SK-N-SH treated with all-trans-retinoic acid at 6 μM for 48 hours (cell line): ENCODE results near the gene PACSIN2.

Experiments used
- ATAC-seq: fragments of 200-7000 bp; cut with Tn5 transposase; 3 replicates; pipeline ENCODE4 v1.9.1; 2020; ENCODE audit warnings: mild to moderate bottlenecking, moderate library complexity
- ARNTL ChIP-seq: fragments of 450-650 bp; formaldehyde crosslinking; IDR thresholded peaks from 2 replicates; pipeline ENCODE4 v1.5.0; 2020; ENCODE audit warnings: low read depth, mild to moderate bottlenecking, moderate library complexity, borderline replicate concordance
- BACH2 ChIP-seq: fragments of 250-450 bp; sonication (Bioruptor Pico); IDR thresholded peaks from 2 replicates; pipeline ENCODE4 v1.9.0; 2021; ENCODE audit warnings: mild to moderate bottlenecking, borderline replicate concordance
- CSDC2 ChIP-seq: fragments of 250-450 bp; sonication (Bioruptor Pico); IDR thresholded peaks from 2 replicates; pipeline ENCODE4 v1.5.0; 2020; ENCODE audit warnings: mild to moderate bottlenecking, moderate library complexity
- ESRRG ChIP-seq: fragments of 250-450 bp; sonication (Bioruptor Pico); IDR thresholded peaks from 2 replicates; pipeline ENCODE4 v1.6.1; 2021; ENCODE audit warnings: mild to moderate bottlenecking
- GLIS3 ChIP-seq: fragments of 250-450 bp; sonication (Bioruptor Pico); IDR thresholded peaks from 2 replicates; pipeline ENCODE4 v1.5.0; 2020; ENCODE audit warnings: mild to moderate bottlenecking, moderate library complexity
- ISL1 ChIP-seq: fragments of 250-450 bp; sonication (Bioruptor Pico); IDR thresholded peaks from 2 replicates; pipeline ENCODE4 v2.1.2; 2022; ENCODE audit warnings: mild to moderate bottlenecking, moderate library complexity
- OSR1 ChIP-seq: fragments of 250-450 bp; sonication (Bioruptor Pico); IDR thresholded peaks from 2 replicates; pipeline ENCODE4 v1.8.0; 2022; ENCODE audit warnings: moderate library complexity, mild to moderate bottlenecking, inconsistent platforms
- PPARA ChIP-seq: fragments of 250-450 bp; sonication (Bioruptor Pico); IDR thresholded peaks from 2 replicates; pipeline ENCODE4 v1.5.0; 2020; ENCODE audit warnings: mild to moderate bottlenecking, borderline replicate concordance
- RARB ChIP-seq: fragments of 250-450 bp; sonication (Bioruptor Pico); IDR thresholded peaks from 2 replicates; pipeline ENCODE4 v1.8.0; 2021; ENCODE audit warnings: mild to moderate bottlenecking, moderate library complexity
- SNAI2 ChIP-seq: fragments of 250-450 bp; sonication (Bioruptor Pico); IDR thresholded peaks from 2 replicates; pipeline ENCODE4 v1.5.0; 2020; ENCODE audit warnings: mild to moderate bottlenecking, moderate library complexity
- TCF4 ChIP-seq: fragments of 250-450 bp; sonication (Bioruptor Pico); IDR thresholded peaks from 2 replicates; pipeline ENCODE4 v1.8.0; 2021; ENCODE audit warnings: mild to moderate bottlenecking, moderate library complexity, borderline replicate concordance
- TOX ChIP-seq: fragments of 250-450 bp; sonication (Bioruptor Pico); IDR thresholded peaks from 2 replicates; pipeline ENCODE4 v1.8.0; 2021; ENCODE audit warnings: mild to moderate bottlenecking, moderate library complexity, borderline replicate concordance
- ZC3H10 ChIP-seq: fragments of 250-450 bp; sonication (Bioruptor Pico); IDR thresholded peaks from 2 replicates; pipeline ENCODE4 v1.5.1; 2021; ENCODE audit warnings: mild to moderate bottlenecking, moderate library complexity
- ZFP3 ChIP-seq: fragments of 250-450 bp; sonication (Bioruptor Pico); IDR thresholded peaks from 2 replicates; pipeline ENCODE4 v1.5.0; 2020; ENCODE audit warnings: mild to moderate bottlenecking, moderate library complexity
- ZFP30 ChIP-seq: fragments of 450-650 bp; formaldehyde crosslinking; IDR thresholded peaks from 2 replicates; pipeline ENCODE4 v1.5.0; 2022; ENCODE audit warnings: mild to moderate bottlenecking, moderate library complexity
- ZNF565 ChIP-seq: fragments of 450-650 bp; formaldehyde crosslinking; conservative IDR thresholded peaks from 2 replicates; pipeline ENCODE4 v1.5.0; 2020; ENCODE audit warnings: low read depth, mild to moderate bottlenecking, moderate library complexity
- ZNF8 ChIP-seq: fragments of 450-650 bp; formaldehyde crosslinking; IDR thresholded peaks from 2 replicates; pipeline ENCODE4 v1.5.0; 2020; ENCODE audit warnings: mild to moderate bottlenecking, moderate library complexity
- TF ChIP-seq, protein P1 (sequence below): fragments of 250-450 bp; sonication (Bioruptor Pico); IDR thresholded peaks from 2 replicates; pipeline ENCODE4 v1.8.0; 2020; ENCODE audit warnings: mild to moderate bottlenecking, moderate library complexity, borderline replicate concordance
- TF ChIP-seq, protein P2 (sequence below): fragments of 250-450 bp; sonication (Bioruptor Pico); IDR thresholded peaks from 2 replicates; pipeline ENCODE4 v1.8.0; 2021; ENCODE audit warnings: low read depth, mild to moderate bottlenecking, moderate library complexity, borderline replicate concordance
- TF ChIP-seq, protein P3 (sequence below): fragments of 250-450 bp; sonication (Bioruptor Pico); IDR thresholded peaks from 2 replicates; pipeline ENCODE4 v1.5.0; 2020; ENCODE audit warnings: mild to moderate bottlenecking, moderate library complexity
- TF ChIP-seq, protein P4 (sequence below): fragments of 250-450 bp; sonication (Bioruptor Pico); IDR thresholded peaks from 2 replicates; pipeline ENCODE4 v1.5.1; 2021; ENCODE audit warnings: mild to moderate bottlenecking, moderate library complexity

PACSIN2 gene

DNA sequence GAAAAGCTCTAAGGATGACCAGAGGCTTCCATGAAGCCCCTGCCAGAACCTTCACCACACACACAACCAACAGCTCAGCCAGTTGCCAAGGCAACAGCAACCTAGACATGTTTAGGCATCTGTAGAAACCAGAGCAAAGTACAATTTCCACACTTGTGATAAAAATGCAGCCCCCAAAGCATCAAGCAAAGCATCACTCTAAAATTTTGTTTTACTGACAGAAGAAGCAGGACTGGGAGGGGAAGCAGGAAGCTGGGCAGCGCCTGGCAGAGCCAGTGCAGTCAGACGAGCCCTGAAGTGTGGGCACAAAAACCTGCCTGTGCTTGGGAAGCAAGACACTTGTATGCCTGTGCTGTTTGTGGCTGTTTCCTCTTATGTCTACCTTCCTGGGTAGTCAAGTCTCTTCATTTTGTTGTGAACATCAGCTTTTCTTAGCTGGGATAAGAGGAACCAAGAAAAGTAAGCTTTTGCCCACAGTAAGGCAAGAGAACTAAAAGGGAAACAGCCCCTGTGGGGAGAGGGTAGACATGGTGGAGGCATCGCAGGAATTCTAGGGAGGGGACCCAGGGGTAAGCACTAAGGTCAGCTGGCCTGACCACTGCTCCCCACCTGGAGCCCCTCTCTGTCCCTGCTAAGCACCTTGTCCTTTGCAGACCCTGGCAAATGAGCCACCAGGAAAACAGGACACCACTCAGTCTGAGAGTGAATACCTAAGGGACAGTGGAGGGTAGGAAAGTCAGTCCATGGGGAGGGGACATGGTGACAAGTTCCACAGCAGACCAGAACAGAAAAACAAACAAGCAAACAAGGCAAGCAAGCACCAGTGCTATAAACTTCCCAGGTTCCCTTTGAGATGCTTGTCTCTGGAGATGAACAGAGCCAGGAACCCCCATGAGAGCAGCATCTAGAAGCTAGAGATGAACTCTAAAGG lies 13.4 kb downstream of the PACSIN2 start (continued):
- TF ChIP-seq, protein P1, sequence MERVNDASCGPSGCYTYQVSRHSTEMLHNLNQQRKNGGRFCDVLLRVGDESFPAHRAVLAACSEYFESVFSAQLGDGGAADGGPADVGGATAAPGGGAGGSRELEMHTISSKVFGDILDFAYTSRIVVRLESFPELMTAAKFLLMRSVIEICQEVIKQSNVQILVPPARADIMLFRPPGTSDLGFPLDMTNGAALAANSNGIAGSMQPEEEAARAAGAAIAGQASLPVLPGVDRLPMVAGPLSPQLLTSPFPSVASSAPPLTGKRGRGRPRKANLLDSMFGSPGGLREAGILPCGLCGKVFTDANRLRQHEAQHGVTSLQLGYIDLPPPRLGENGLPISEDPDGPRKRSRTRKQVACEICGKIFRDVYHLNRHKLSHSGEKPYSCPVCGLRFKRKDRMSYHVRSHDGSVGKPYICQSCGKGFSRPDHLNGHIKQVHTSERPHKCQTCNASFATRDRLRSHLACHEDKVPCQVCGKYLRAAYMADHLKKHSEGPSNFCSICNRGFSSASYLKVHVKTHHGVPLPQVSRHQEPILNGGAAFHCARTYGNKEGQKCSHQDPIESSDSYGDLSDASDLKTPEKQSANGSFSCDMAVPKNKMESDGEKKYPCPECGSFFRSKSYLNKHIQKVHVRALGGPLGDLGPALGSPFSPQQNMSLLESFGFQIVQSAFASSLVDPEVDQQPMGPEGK: no peak

DNA sequence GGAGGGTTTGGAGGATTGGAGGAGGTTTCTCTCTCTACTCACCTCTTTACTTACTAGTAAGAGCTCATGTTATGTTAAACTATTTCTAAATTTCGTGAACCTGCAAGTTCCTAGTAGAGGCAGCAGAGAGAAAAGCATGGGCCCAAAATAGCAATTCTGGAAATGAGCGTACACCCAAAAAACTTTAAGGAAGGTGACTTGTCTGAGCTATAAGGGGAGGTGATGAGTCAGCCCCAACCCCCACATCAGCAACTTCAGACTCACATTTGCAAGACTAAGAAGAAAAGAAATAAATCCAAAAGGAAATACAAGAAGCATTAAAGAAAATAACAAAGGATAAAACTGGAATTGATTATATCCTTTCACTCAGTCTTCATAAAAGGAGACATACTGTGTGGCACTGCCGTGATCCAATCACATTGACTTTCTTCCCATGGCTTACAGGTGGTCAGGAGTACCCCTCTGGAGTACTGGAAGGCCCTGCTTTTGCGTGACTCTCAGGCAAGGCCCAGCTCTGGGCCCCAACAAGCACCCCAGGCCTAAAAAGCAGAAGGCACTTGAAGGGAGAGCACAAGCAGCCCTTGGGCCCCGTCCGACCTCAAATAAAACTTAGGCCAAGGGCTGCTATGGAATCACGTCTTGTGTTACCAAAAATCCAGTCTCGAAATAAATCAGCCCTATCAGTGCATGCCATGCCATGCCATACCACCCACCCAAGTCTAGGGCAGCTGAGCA lies 14.3 kb downstream of the PACSIN2 start:
- TF ChIP-seq ZFP30 (no peak), PPARA (CRISPR knock-in tag) (no peak), ZNF8 (CRISPR knock-in tag) (no peak), ZNF565 (CRISPR knock-in tag) (no peak), ZC3H10 (CRISPR knock-in tag) (no peak), ZFP3 (no peak), RARB (CRISPR knock-in tag) (no peak), ARNTL (CRISPR knock-in tag) (no peak), TCF4 (CRISPR knock-in tag) (no peak), ISL1 (CRISPR knock-in tag) (no peak), CSDC2 (CRISPR knock-in tag) (no peak), GLIS3 (CRISPR knock-in tag) (no peak), TOX (CRISPR knock-in tag) (no peak), OSR1 (CRISPR knock-in tag) (no peak), SNAI2 (CRISPR knock-in tag) (no peak)
- TF ChIP-seq, protein P2, sequence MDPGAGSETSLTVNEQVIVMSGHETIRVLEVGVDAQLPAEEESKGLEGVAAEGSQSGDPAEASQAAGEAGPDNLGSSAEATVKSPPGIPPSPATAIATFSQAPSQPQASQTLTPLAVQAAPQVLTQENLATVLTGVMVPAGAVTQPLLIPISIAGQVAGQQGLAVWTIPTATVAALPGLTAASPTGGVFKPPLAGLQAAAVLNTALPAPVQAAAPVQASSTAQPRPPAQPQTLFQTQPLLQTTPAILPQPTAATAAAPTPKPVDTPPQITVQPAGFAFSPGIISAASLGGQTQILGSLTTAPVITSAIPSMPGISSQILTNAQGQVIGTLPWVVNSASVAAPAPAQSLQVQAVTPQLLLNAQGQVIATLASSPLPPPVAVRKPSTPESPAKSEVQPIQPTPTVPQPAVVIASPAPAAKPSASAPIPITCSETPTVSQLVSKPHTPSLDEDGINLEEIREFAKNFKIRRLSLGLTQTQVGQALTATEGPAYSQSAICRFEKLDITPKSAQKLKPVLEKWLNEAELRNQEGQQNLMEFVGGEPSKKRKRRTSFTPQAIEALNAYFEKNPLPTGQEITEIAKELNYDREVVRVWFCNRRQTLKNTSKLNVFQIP: no peak
- TF ChIP-seq, protein P3, sequence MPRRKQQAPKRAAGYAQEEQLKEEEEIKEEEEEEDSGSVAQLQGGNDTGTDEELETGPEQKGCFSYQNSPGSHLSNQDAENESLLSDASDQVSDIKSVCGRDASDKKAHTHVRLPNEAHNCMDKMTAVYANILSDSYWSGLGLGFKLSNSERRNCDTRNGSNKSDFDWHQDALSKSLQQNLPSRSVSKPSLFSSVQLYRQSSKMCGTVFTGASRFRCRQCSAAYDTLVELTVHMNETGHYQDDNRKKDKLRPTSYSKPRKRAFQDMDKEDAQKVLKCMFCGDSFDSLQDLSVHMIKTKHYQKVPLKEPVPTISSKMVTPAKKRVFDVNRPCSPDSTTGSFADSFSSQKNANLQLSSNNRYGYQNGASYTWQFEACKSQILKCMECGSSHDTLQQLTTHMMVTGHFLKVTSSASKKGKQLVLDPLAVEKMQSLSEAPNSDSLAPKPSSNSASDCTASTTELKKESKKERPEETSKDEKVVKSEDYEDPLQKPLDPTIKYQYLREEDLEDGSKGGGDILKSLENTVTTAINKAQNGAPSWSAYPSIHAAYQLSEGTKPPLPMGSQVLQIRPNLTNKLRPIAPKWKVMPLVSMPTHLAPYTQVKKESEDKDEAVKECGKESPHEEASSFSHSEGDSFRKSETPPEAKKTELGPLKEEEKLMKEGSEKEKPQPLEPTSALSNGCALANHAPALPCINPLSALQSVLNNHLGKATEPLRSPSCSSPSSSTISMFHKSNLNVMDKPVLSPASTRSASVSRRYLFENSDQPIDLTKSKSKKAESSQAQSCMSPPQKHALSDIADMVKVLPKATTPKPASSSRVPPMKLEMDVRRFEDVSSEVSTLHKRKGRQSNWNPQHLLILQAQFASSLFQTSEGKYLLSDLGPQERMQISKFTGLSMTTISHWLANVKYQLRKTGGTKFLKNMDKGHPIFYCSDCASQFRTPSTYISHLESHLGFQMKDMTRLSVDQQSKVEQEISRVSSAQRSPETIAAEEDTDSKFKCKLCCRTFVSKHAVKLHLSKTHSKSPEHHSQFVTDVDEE: no peak
- ATAC-seq: no peak

DNA sequence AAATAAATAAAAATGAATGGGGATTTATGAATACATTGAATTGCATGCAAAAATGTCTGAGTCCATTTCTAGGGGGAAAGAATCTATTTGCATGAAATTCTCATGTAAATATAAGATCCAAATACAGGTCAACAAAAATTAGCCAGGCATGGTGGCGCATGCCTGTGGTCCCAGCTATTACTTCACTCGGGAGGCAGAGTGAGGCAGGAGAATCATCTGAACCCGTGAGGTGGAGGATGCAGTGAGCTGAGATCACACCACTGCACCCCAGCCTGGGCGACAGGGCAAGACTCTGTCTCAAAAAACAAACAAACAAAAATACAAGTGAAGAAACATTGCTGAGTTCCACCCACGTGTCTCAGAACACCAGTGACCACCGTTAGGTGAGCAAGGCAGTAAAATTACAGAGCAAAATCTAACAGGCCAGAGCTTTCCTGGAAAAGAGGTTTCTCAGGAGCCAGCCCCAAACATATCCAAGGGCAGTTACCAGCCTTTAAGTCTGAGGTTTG lies 17.3 kb downstream of the PACSIN2 start:
- ATAC-seq: no peak
- TF ChIP-seq ESRRG (CRISPR knock-in tag) (no peak), ZNF8 (CRISPR knock-in tag) (no peak), SNAI2 (CRISPR knock-in tag) (no peak), BACH2 (CRISPR knock-in tag) (no peak), ZC3H10 (CRISPR knock-in tag) (no peak), ZFP3 (no peak), CSDC2 (CRISPR knock-in tag) (no peak), OSR1 (CRISPR knock-in tag) (no peak), TOX (CRISPR knock-in tag) (no peak)
- TF ChIP-seq, protein P2: no peak
- TF ChIP-seq, protein P1: no peak
- TF ChIP-seq, protein P3: no peak
- TF ChIP-seq, protein P4, sequence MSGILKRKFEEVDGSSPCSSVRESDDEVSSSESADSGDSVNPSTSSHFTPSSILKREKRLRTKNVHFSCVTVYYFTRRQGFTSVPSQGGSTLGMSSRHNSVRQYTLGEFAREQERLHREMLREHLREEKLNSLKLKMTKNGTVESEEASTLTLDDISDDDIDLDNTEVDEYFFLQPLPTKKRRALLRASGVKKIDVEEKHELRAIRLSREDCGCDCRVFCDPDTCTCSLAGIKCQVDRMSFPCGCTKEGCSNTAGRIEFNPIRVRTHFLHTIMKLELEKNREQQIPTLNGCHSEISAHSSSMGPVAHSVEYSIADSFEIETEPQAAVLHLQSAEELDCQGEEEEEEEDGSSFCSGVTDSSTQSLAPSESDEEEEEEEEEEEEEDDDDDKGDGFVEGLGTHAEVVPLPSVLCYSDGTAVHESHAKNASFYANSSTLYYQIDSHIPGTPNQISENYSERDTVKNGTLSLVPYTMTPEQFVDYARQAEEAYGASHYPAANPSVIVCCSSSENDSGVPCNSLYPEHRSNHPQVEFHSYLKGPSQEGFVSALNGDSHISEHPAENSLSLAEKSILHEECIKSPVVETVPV (CRISPR knock-in tag): no peak
